Stimulated activated CD4-positive, alpha-beta T cell treated with anti-CD3 and anti-CD28 coated beads, TNF-alpha, amount 100 ng/mL, for 1 hour (primary cell): ENCODE results near the gene IL6R.
A peak's percentile ranks its signal among the peaks of the same experiment; 100 is the strongest.
"Not testable (repeated sequence)": the region's sequence is repeated elsewhere in the genome, so short reads cannot be mapped to it uniquely, and the experiment has no call there.

Experiments
- DNase-seq, 3 donors: peaks; one replicate each; pipeline ENCODE4 v3.0.0-alpha.2; 2020; ENCODE audit warnings: low read depth in 3 of 3, low spot score in 1 of 3

Gene IL6R

DNA sequence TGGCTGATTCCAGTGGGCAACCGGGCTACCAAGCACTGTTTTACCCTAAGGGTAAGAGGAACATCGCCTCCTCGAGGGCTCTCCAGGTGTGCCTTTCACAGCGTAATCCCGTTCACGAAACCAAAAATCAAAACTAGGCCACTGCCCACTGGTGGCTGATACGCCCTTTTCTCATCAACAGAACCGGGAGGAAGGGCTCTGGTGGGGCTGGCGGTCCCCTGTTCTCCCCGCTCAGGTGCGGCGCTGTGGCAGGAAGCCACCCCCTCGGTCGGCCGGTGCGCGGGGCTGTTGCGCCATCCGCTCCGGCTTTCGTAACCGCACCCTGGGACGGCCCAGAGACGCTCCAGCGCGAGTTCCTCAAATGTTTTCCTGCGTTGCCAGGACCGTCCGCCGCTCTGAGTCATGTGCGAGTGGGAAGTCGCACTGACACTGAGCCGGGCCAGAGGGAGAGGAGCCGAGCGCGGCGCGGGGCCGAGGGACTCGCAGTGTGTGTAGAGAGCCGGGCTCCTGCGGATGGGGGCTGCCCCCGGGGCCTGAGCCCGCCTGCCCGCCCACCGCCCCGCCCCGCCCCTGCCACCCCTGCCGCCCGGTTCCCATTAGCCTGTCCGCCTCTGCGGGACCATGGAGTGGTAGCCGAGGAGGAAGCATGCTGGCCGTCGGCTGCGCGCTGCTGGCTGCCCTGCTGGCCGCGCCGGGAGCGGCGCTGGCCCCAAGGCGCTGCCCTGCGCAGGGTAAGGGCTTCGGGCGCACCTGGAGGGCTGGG, at the start of gene IL6R:
Gene IL6R, plus strand, starts transcription at position 360 of the 763 bp plus-strand sequence. Its CDS starts 287 bp downstream, at position 647.
- DNase-seq, result peak; percentile 50 to 58 (median 56)

DNA sequence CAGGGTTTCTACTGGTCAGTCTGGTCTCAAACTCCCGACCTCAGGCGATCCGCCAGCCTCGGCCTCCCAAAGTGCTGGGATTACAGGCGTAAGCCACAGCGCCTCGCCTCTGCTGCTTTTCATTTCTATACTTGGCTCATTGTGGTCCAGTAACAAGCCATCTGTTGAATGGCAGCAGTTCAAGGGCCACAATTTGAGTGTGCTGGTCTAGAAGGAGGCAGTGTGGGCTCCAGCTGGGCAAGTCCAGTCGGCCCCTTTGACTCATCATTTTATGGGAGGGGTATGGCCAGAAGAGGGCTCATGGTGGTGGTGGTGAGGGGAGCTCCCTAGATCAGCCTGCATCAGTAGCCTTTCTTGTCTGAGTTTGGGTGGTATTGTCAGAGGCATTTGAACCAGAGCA, 46.6 kb upstream of the IL6R start:
- DNase-seq, result no peak

- DNase-seq, result no peak
These were observed 44.9 kb upstream of the IL6R start for GRCh38 chr1:154360288-154360687.

- DNase-seq, result not testable (repeated sequence)
These were observed 44.3 kb upstream of the IL6R start for GRCh38 chr1:154360881-154361280.

- DNase-seq, result no peak
These were observed 43.8 kb upstream of the IL6R start for GRCh38 chr1:154361357-154361756.

- no peak for DNase-seq
These were observed 33.7 kb upstream of the IL6R start for GRCh38 chr1:154371436-154371835.

GRCh38 chr1:154373777-154374357, 31.3 kb upstream of the IL6R start:
- DNase-seq, result not testable (repeated sequence)

GRCh38 chr1:154379301-154379700, 25.8 kb upstream of the IL6R start:
- no peak for DNase-seq

DNA sequence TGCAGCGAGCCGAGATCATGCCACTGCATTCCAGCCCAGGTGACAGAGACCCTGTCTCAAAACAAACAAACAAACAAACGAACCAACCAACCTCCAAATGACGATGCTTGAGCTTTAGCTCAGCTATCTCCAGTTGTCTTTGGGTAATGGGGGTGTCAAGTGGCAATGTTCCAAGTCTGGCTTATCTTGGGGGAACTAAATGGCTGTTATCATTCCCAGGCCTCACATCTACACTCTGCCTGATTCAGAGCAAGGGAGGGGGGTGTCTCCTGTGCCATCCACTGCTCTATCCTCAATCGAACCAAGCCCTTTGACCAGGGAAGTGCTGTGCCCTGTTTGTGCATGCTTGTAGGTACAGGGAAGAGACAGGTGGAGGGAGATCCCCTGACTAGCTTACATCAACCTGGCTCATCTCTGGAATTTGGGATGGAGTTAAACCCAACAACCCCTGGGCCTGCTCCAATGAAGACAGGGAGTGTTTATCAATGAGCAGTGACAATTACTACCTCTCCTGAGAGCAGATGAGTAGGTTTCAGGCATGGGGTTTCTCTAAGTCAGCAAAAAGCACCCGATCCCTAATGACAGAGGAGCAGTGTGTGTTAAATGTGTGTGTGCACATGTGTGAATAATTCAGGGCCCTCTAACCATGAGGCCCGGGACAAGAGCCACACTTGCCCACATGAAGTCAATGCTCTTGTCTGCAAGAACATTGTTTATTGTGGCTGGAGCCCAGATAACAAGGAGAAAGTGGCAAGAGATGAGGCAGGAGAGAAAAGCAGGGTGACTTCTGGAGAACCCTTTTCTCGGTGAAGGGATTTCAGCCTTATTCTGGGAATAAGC, 20.3 kb upstream of the IL6R start:
- no peak for DNase-seq

GRCh38 chr1:154386643-154387352, 18.3 kb upstream of the IL6R start:
- peak; percentile 49 to 68 (median 64) for DNase-seq

DNA sequence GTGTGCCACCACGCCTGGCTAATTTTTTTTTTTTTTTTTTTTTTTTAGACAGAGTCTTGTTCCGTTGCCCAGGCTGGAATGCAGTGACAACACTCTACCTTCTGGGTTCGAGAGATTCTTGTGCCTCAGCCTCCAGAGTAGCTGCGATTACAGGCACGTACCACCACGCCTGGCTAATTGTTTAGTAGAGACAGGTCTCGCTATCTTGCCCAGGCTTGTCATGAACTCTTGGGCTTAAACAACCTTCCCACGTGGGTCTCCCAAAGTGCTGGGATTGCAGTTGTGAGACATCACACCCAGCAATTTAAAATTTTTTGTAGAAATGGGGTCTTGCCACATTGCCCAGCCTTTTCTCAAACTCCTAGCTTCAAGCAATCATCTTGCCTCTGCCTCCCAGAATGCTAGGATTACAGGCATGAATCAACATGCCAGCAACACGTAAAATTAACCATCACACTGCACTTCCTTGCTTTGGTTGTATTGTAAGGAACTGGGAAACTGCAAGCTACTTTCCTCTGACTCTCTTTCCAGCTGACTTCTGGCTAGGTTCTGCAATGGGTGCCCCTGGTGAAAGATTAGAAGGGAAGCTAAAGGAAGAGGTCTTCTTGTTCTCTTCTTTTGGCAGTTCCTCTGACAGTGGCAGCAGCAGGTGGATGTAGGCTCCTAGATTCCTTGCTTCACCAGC, 13.9 kb upstream of the IL6R start:
- no peak for DNase-seq

GRCh38 chr1:154398141-154398540, 7.0 kb upstream of the IL6R start:
- DNase-seq, result no peak

GRCh38 chr1:154398678-154399077, 6.5 kb upstream of the IL6R start:
- DNase-seq, result no peak

DNA sequence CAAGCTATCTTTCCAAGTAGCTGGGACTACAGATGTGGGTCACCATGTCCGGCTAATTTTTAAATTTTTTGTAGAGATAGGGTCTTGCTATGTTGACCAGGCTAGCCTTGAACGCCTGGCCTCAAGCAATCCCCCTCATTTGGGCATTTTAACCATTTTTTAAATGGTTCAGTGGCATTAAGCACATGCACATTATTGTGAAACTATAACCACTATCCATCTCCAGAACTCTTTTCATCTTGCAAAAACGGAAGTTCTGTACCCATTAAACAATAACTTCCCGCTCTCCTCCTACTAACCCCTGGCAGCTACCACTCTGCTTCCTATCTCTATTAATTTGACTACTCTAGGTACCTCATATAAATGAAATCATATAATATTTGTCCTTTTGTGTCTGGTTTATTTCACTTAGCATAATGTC, 4.8 kb upstream of the IL6R start:
- DNase-seq, result no peak

DNA sequence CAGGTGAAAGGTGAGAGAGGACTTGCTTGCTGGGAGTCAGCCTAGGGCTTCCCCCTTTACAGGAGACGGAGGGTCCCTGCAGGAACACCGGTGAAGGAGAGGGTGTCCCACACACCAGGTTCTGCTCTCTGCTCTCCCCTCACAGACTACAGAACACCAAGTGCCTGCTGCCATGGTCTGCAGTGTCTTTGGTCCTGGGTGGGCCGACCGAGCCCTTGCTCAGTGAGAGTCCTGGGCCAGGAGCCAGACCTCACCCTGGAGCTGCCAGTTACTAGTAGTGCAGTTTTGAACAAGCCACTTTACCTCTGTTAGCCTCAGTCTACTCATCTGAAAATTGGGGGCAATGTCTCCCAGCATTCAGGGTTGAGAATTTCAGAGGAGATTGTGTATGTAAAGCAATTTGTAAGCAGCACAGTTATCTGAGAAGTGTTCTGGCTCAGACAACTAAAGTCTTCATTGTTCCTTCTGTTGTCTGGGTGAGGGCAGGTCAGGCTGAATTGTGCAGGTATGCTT, 2.7 kb upstream of the IL6R start:
- no peak for DNase-seq

- no peak for DNase-seq
These were observed 1.7 kb upstream of the IL6R start for GRCh38 chr1:154403261-154403943.

GRCh38 chr1:154403983-154404382, 1.2 kb upstream of the IL6R start:
- DNase-seq, result no peak

DNA sequence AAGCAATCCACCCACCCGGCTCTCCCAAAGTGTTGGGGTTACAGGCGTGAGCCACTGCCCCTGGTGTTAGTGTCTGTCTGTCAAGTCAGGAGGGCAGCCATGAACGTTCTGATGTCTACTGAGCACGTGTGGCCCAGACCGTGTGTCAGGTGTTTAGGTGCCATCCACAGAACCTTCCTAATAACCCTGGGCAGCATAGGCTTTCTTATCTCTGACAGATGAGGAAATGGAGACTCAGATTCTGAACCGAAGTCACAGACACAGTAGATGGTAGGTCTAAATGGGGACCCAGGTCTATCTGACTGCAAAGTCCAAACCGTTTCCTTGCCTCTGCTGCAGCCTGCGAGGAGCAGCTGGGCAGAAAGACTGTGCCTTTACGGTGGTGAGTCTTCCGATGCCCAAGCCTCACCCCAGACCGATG, 622 bp upstream of the IL6R start:
- DNase-seq, result no peak

- DNase-seq, result peak in 1 of 3 donors; percentile 56
These were observed 816 bp downstream of the IL6R start for GRCh38 chr1:154405747-154406571.
